ENCODE results near the gene KAT14. TPM values are rescaled to one million over a fixed set of nuclear protein-coding genes. Genes with fewer than 3 reads are reported as not detected.

KAT14 gene
- total RNA-seq, 1 donor, result 16.0 TPM

- no peak overlapping the region for H3K4me3 ChIP-seq (ENCODE audit: low read depth, low read length)
- no peak for DNase-seq (ENCODE audit: low read depth)
- no peak for TF ChIP-seq CTCF (IDR thresholded peaks at IDR 0.05; ENCODE audit: insufficient read depth, low read depth, low read length)
Observed at GRCh38 chr20:18164356-18164755, 26.7 kb downstream of the KAT14 start.

GRCh38 chr20:18165553-18165952 is 27.9 kb downstream of the KAT14 start:
- TF ChIP-seq CTCF (IDR thresholded peaks at IDR 0.05; ENCODE audit: insufficient read depth, low read depth, low read length), result no peak
- no peak overlapping the region for H3K4me3 ChIP-seq (ENCODE audit: low read depth, low read length)
- DNase-seq (ENCODE audit: low read depth), result no peak

- no peak overlapping the region for H3K4me3 ChIP-seq (ENCODE audit: low read depth, low read length)
- no peak for TF ChIP-seq CTCF (IDR thresholded peaks at IDR 0.05; ENCODE audit: insufficient read depth, low read depth, low read length)
- no peak for DNase-seq (ENCODE audit: low read depth)
Observed at GRCh38 chr20:18166241-18166881, 28.7 kb downstream of the KAT14 start.

GRCh38 chr20:18166950-18167349 is 29.3 kb downstream of the KAT14 start:
- no peak for TF ChIP-seq CTCF (IDR thresholded peaks at IDR 0.05; ENCODE audit: insufficient read depth, low read depth, low read length)
- DNase-seq (ENCODE audit: low read depth), result no peak
- no peak overlapping the region for H3K4me3 ChIP-seq (ENCODE audit: low read depth, low read length)

DNA sequence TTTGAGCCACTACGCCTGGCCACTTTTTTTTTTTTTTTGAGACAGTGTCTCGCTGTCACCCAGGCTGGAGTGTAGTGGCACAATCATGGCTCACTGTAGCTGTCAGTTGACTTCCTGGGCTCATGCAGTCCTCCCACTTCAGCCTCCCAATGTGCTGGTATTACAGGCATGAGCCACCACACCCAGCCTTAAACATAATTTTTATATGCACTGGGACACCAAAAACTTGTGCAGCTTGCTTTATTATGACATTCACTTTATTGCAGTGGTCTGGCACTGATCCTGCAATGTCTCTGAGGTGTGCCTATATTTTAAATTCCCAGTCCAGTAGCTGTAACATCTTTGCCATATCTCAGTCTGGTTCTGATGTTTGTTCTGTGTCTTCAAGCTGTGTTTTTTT is 34.7 kb downstream of the KAT14 start:
- H3K4me3 ChIP-seq (ENCODE audit: low read depth, low read length), result no peak overlapping the region
- TF ChIP-seq CTCF (IDR thresholded peaks at IDR 0.05; ENCODE audit: insufficient read depth, low read depth, low read length), result no peak
- DNase-seq (ENCODE audit: low read depth), result peak; percentile 49

DNA sequence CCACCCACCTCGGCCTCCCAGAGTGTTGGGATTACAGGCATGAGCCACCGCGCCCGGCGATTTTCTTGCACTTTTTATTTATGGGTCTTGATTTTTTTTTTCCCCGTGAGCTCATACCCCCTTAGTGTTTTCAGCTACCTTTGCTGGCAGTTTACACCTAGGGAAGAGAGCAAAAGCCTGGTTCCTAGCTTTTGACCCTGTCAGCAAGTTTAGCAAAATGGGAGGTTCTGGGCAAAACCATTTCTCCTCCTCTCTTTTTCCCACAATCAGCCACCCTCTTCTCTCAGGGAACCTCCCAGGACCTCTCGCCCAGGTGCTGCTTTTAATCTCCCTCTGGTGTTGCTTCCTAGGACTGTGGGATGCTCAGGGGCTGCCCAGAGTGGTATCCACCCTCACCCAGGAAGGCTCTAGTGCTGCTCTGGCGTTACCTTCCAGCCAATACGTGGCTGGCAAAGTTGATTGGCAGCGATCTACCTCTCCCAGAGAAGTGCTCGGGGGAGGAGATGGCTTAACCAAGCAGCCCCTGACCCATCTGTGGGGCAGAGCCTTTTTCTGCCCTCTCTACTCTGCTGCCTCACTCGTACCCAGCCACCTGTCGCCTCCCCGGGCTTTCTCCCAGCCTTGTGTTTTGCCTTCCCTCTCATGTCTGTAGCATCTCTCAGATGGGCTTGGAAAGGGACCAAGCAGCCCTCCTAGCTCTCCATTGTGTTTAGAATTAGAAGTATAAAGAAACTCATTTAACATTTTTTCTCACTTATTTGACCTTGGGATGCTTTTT is 37.4 kb downstream of the KAT14 start:
- TF ChIP-seq CTCF (IDR thresholded peaks at IDR 0.05; ENCODE audit: insufficient read depth, low read depth, low read length), result no peak
- DNase-seq (ENCODE audit: low read depth), result no peak

More for the DNA sequence above, 37.4 kb downstream of the KAT14 start:
- H3K4me3 ChIP-seq (ENCODE audit: low read depth, low read length), result no peak overlapping the region
